ES-I3 (cell line): ENCODE measurements around the gene CLDND2.

Experiments used
- H3K36me3 ChIP-seq: 2 replicates; pipeline ENCODE4 v1.6.1; 2013; ENCODE audit warnings: mild to moderate bottlenecking, low read length, control low read depth, moderate library complexity; ENCODE audit not compliant: insufficient read depth
- H3K4me1 ChIP-seq: 2 replicates; pipeline ENCODE4 v1.6.1; 2013; ENCODE audit warnings: mild to moderate bottlenecking, control low read depth, low read length; ENCODE audit not compliant: insufficient read depth
- H3K9ac ChIP-seq: 2 replicates; pipeline ENCODE4 v1.6.1; 2013; ENCODE audit warnings: low read depth, mild to moderate bottlenecking, low read length, moderate library complexity
- H3K9me3 ChIP-seq: 2 replicates; pipeline ENCODE4 v1.6.1; 2013; ENCODE audit warnings: mild to moderate bottlenecking, low read length, moderate library complexity; ENCODE audit not compliant: control insufficient read depth, insufficient read depth

CLDND2 gene

GRCh38 chr19:51337861-51338562 lies 30.8 kb downstream of the CLDND2 start:
- Histone ChIP-seq H3K9ac (peak overlapping the region; percentile 68; the same call in 1 of the 2 replicates), H3K4me1 (peaks cover 17% of the 10 kb centered on the region), H3K9me3 (no peaks in the 10 kb centered on the region), H3K36me3 (no peaks in the 10 kb centered on the region)

- Histone ChIP-seq H3K36me3 (no peaks in the 10 kb centered on the region), H3K9ac (no peak overlapping the region), H3K4me1 (peaks cover 12% of the 10 kb centered on the region), H3K9me3 (no peaks in the 10 kb centered on the region)
These were observed 31.5 kb downstream of the CLDND2 start for GRCh38 chr19:51337141-51337860.

- Histone ChIP-seq H3K9me3 (no peaks in the 10 kb centered on the region), H3K4me1 (0 out of 2 replicates have a peak, but pooled peaks cover 4% of the 10 kb centered on the region), H3K9ac (no peak overlapping the region; the same call in 1 of the 2 replicates), H3K36me3 (no peaks in the 10 kb centered on the region; the same call in 1 of the 2 replicates)
These were observed 34.9 kb downstream of the CLDND2 start for GRCh38 chr19:51333836-51334460.

DNA sequence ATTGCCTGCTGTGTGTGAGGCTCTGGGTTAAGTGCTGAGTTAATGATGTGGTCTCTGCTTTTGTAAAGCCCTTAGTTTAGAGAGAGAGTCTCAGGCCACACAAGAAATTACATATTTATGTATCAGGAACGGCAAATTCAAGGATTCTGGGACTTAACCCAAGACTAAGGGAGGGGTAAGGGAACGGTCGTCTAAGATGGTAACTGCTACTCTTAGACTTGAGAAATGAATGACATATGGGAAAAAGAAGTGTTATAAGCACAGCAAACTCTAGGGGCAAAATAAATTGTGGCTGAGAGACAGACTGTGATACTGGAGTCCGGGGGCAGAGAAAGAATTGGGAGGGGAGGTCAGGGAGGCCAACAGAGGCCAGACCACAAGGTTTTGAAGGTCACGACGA lies 37.1 kb downstream of the CLDND2 start:
- H3K4me1 ChIP-seq: peaks cover 6% of the 10 kb centered on the region; the same call in 1 of the 2 replicates
- H3K9ac ChIP-seq: no peak overlapping the region
- H3K36me3 ChIP-seq: no peaks in the 10 kb centered on the region; the same call in 1 of the 2 replicates
- no peaks in the 10 kb centered on the region for H3K9me3 ChIP-seq

GRCh38 chr19:51331193-51331592 lies 37.6 kb downstream of the CLDND2 start:
- Histone ChIP-seq H3K4me1 (peaks cover 6% of the 10 kb centered on the region; the same call in 1 of the 2 replicates), H3K36me3 (no peaks in the 10 kb centered on the region; the same call in 1 of the 2 replicates), H3K9me3 (no peaks in the 10 kb centered on the region), H3K9ac (no peak overlapping the region)

DNA sequence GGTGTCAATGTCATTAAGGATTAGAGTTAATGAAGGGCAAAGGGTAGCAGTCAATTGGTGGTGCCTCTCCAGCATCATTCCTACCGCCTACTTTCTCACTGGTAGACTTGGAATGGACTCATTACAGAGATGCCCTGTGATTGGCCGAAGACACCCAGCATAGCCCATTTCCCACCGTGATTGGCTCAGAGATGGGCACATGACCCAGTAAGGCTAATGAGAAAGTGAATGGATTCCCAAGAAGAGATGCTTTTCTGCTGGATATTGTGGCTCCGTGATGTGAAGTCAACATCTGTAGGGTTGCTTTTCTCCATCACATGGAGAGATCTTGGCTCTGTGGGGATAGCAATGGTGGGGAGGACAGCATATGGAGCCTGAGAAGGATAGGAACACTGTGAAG lies 38.4 kb downstream of the CLDND2 start:
- no peaks in the 10 kb centered on the region; the same call in 1 of the 2 replicates for H3K36me3 ChIP-seq
- H3K9me3 ChIP-seq: no peaks in the 10 kb centered on the region
- H3K9ac ChIP-seq: no peak overlapping the region
- H3K4me1 ChIP-seq: peaks cover 6% of the 10 kb centered on the region; the same call in 1 of the 2 replicates

- no peaks in the 10 kb centered on the region; the same call in 1 of the 2 replicates for H3K36me3 ChIP-seq
- no peaks in the 10 kb centered on the region for H3K9me3 ChIP-seq
- H3K4me1 ChIP-seq: peaks cover 6% of the 10 kb centered on the region; the same call in 1 of the 2 replicates
- H3K9ac ChIP-seq: no peak overlapping the region
These were observed 39.4 kb downstream of the CLDND2 start for GRCh38 chr19:51329411-51329810.

- Histone ChIP-seq H3K9ac (peak overlapping the region; percentile 74), H3K4me1 (peaks cover 6% of the 10 kb centered on the region; the same call in 1 of the 2 replicates), H3K9me3 (no peaks in the 10 kb centered on the region), H3K36me3 (no peaks in the 10 kb centered on the region; the same call in 1 of the 2 replicates)
These were observed 41.5 kb downstream of the CLDND2 start for GRCh38 chr19:51327066-51328001.

DNA sequence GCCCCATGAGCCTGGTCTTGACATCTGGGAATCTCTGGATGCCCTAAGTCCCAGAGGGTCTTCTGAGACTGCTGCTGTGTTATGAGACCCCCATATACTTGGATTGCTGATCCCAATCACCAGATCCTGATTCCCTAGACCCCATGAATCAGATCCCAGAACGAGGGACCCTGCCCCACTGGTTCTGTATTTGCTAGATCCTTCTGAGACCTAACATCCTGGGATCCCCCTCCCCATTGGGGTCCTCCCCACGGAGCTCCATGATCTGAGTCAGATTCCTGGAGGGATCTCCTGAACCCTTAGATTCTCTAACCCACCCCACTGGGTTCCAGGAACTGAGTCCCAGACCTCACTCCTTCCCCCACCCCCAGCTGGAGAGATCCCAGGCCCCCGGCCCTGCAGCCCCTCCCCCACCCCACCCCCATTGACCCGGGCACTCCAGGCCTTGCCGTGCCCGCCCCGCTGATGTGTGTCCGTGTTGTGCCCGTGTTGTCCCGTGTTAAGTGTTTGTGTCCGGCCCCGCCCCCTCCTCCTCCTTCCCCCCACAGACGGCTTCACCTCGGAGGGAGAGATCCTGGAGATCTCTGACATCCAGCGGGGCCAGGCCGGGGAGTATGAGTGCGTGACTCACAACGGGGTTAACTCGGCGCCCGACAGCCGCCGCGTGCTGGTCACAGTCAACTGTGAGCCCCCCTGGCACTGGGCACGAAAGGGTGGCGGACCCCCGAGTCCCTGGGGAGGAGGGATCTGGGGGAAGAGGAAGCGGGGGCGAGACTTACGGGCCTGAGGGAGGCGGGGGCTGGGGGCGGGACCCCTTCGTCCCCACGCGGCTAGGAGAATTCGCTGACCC lies 42.4 kb downstream of the CLDND2 start:
- no peaks in the 10 kb centered on the region for H3K9me3 ChIP-seq

DNA sequence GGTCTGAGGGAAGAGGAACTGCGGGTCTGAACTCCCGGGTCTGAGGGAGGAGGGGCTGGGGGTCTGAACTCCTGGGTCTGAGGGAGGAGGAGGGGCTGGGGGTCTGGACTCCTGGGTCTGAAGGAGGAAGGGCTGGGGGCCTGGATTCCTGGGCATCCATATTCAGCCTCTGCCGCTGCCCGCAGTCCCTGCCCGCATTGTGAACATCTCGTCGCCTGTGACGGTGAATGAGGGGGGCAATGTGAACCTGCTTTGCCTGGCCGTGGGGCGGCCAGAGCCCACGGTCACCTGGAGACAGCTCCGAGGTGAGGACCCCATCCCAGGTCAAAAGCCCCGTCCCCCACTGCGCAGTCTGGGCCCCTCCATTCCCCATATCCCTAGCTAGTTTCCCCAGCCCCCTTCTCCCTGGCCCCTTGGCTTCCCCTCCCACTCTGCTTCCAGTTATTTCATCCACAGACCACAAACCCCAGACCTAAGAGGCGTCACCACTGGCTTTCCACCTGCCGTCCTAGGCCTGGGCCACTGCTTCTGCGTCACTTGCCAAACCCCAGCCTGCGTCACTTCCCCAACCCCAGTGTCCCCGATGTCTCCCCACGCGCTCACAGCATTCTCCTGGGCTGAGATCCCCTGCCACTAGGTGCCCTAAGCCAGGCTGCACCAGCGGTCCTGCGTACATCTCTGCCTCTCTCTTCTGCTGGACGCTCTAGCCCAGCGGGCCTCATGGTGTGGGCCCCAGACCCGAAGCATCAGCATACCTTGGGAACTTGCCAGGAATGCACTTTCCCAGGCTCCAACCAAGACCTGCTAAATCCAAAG lies 43.4 kb downstream of the CLDND2 start:
- peaks cover 6% of the 10 kb centered on the region; the same call in 1 of the 2 replicates for H3K4me1 ChIP-seq
- H3K9ac ChIP-seq: no peak overlapping the region
- H3K9me3 ChIP-seq: no peaks in the 10 kb centered on the region
- no peaks in the 10 kb centered on the region for H3K36me3 ChIP-seq

More for the DNA sequence above, 42.4 kb downstream of the CLDND2 start:
- H3K4me1 ChIP-seq: peaks cover 6% of the 10 kb centered on the region; the same call in 1 of the 2 replicates
- no peaks in the 10 kb centered on the region for H3K36me3 ChIP-seq
- H3K9ac ChIP-seq: peak overlapping the region; percentile 74; the same call in 1 of the 2 replicates

DNA sequence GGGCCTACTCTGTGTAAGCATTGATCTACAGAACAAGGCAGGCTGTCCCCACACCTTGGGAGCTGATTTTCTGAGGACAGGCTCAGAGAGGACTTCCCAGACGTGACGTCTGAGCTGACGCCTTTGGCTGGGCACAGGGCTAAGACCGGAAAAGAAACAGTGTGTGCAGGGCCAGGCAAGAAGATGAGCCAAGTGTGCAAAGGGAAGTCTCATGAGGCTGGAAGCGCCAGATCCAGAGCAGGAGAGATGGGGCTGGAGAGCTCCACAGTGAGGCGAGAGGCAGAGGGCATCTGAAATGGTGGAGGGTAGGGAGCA lies 44.7 kb downstream of the CLDND2 start:
- H3K36me3 ChIP-seq: no peaks in the 10 kb centered on the region
- H3K9ac ChIP-seq: no peak overlapping the region
- H3K4me1 ChIP-seq: peaks cover 6% of the 10 kb centered on the region; the same call in 1 of the 2 replicates
- H3K9me3 ChIP-seq: no peaks in the 10 kb centered on the region

GRCh38 chr19:51323481-51324166 lies 45.2 kb downstream of the CLDND2 start:
- no peak overlapping the region for H3K9ac ChIP-seq

More at GRCh38 chr19:51323481-51324166, 45.2 kb downstream of the CLDND2 start:
- Histone ChIP-seq H3K9me3 (no peaks in the 10 kb centered on the region), H3K4me1 (peaks cover 6% of the 10 kb centered on the region; the same call in 1 of the 2 replicates), H3K36me3 (no peaks in the 10 kb centered on the region)
